ENCODE data around the gene NKX3-2. TPM values are rescaled to one million over a fixed set of nuclear protein-coding genes. Genes with fewer than 3 reads are reported as not detected.

NKX3-2 gene
- total RNA-seq, 2 experiments from 2014 or later = not detected

DNA sequence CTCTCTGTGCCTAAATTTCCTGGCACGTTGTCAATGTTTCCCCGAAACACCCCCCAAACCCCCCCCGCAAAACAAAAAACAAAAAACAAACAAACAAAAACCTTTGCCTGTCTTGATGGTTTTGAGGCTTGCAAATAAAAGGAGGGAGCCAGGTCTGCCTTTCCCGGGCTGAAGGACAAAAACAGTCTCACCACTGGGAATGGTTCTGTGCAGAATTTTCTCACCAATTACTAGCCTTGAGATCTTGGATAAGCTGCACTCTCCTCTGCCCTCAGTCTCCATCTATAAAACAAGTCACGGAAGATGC, 15.5 kb downstream of the NKX3-2 start:
- Mint-ChIP-seq H3K9me3 (ENCODE audit: low read depth) (peaks cover 9% of the 10 kb centered on the region), H3K36me3 (ENCODE audit: low read depth) (peaks cover 13% of the 10 kb centered on the region), H3K27ac (no peak overlapping the region), H3K4me1 (peaks cover 32% of the 10 kb centered on the region), H3K27me3 (peaks cover 81% of the 10 kb centered on the region), H3K4me3 (peak overlapping the region; percentile 33)
- intact Hi-C loops (cut with DNase I, micrococcal nuclease) = loop anchor here (1.0 to 2.0 kb wide), 3 partner anchors 11 to 18 kb away; partner anchors contain the start of gene NKX3-2 (in 1 of the 2)
- ChIA-PET POLR2A (no interaction called here), CTCF (interaction anchor here (0.9 kb wide), 1 partner anchor 13 kb away, joined by 3 read pairs; no protein-coding TSS in a partner anchor)
- ATAC-seq (no peak), DNase-seq (no peak)

DNA sequence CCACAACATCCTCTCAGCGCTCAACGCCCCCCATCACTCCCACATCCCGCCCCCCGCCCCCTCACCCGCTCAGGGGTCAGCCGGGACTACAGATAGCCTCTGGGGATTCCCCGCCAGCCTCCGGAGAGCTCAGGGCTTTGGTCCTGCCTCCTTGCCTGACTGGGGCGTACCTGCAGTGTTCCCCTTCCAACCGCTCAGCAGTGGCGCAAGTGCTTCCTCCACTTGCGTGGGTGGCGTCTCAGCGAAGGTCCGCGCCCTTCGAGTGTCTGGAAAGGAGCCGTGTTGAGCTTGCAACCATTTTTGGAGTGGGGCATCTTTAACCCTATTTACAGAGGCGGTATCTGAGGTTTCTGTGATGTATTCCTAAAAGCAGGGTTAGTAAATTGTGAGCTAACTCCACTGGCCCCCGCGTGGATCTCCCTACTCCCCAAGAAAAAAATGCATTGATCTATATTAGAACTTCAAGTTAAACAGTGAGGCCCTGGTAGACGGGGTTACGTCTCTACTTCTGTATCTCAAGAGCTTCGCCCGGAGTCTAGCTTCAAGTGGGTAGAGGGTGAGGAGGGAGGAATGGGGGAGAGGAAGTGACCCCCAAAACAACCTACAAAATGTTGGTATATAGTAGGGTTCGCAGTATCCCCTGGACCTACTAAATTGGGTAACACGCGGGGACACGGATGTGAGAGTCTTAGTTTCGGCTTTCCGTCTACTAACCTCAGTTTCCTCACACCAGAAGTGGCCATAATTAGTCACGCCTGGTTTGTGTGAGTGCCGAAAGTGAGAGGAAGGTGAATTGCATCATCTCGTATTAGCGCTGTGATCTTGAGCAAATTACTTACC, 16.1 kb downstream of the NKX3-2 start:
- ATAC-seq (peak; percentile 74), DNase-seq (peak; percentile 58)
- Mint-ChIP-seq H3K4me1 (peaks cover 34% of the 10 kb centered on the region), H3K36me3 (ENCODE audit: low read depth) (peaks cover 14% of the 10 kb centered on the region), H3K27ac (no peak overlapping the region), H3K4me3 (peak overlapping the region; percentile 33), H3K27me3 (peaks cover 80% of the 10 kb centered on the region), H3K9me3 (ENCODE audit: low read depth) (peaks cover 9% of the 10 kb centered on the region)
- ChIA-PET POLR2A (no interaction called here), CTCF (interaction anchor here (0.9 kb wide), 1 partner anchor 13 kb away, joined by 3 read pairs; no protein-coding TSS in a partner anchor)
- intact Hi-C loops (cut with DNase I, micrococcal nuclease) = loop anchor here (1.0 to 2.0 kb wide), 2 partner anchors 17 to 18 kb away; partner anchors contain the start of gene NKX3-2 (in 1 of the 2)

DNA sequence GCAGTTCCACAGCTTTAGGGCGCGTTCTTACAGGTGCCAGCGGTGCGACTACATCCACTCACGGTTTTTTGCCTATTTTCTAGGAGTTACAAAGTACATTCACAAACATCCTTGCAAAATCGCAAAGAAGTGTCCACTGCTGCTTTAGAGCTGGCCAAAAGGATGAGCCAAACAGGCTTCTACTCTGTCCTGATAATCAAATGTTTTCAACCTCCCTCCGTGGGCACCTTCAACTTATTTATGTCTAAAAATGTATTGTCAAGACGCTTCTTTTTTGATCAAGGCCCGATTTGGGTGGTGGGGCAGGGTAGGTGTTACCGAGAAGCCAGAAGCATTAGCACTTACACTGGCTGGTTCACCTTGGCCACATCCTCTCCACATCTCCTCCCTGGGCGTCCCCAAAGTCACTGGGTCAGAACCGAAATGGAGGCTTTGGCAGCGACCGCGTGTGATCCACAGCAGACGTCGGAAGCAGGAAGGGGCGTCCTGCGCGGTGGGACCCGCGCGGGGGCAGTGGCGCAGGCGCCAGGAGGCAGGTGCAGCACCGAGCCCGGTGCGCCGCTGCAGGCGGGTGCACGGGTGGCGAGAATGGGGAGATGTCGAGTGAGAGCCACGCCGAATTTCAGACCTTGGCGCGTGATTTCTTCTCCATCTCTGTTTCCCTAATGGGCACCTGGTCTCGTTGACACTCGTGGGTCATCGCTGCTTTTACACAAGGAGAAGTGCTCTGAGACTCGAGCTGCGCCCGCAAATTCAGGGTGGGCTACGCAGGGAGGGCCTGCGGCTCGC, 16.9 kb downstream of the NKX3-2 start:
- H3K27me3 Mint-ChIP-seq = peaks cover 81% of the 10 kb centered on the region
- DNase-seq (peak; percentile 16), ATAC-seq (no peak)
- H3K9me3 Mint-ChIP-seq (ENCODE audit: low read depth) = peaks cover 9% of the 10 kb centered on the region
- POLR2A ChIA-PET = no interaction called here
- intact Hi-C loops (cut with DNase I, micrococcal nuclease) = no loop called here
- peaks cover 14% of the 10 kb centered on the region for H3K36me3 Mint-ChIP-seq (ENCODE audit: low read depth)
- CTCF ChIA-PET = no interaction called here
- H3K27ac Mint-ChIP-seq = no peak overlapping the region
- H3K4me1 Mint-ChIP-seq = peaks cover 40% of the 10 kb centered on the region
- no peak overlapping the region for H3K4me3 Mint-ChIP-seq

DNA sequence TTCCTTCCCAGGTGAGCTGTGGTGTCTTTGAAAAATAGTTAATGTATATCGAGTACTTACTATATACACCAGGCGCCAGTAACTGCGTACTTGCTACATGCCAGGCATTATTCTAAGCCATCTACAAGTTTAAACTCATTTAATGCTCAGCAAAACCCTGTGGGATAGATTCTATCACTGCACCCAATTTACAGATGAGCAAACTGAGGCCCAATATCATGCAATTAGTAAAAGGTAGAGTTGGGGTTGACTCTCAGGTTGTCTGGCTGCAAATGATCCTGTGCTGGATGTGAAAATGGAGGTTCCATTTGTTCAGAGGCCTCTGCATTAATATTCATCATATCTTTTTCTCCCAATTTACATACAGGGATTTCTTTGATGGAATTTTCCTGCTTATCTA, 17.6 kb downstream of the NKX3-2 start:
- ATAC-seq = no peak
- intact Hi-C loops (cut with DNase I, micrococcal nuclease) = no loop called here
- peaks cover 40% of the 10 kb centered on the region for H3K4me1 Mint-ChIP-seq
- H3K27me3 Mint-ChIP-seq = peaks cover 86% of the 10 kb centered on the region
- CTCF ChIA-PET = no interaction called here
- peaks cover 14% of the 10 kb centered on the region for H3K36me3 Mint-ChIP-seq (ENCODE audit: low read depth)
- no peak overlapping the region for H3K4me3 Mint-ChIP-seq
- DNase-seq = no peak
- H3K27ac Mint-ChIP-seq = no peak overlapping the region
- peaks cover 9% of the 10 kb centered on the region for H3K9me3 Mint-ChIP-seq (ENCODE audit: low read depth)
- POLR2A ChIA-PET = no interaction called here

DNA sequence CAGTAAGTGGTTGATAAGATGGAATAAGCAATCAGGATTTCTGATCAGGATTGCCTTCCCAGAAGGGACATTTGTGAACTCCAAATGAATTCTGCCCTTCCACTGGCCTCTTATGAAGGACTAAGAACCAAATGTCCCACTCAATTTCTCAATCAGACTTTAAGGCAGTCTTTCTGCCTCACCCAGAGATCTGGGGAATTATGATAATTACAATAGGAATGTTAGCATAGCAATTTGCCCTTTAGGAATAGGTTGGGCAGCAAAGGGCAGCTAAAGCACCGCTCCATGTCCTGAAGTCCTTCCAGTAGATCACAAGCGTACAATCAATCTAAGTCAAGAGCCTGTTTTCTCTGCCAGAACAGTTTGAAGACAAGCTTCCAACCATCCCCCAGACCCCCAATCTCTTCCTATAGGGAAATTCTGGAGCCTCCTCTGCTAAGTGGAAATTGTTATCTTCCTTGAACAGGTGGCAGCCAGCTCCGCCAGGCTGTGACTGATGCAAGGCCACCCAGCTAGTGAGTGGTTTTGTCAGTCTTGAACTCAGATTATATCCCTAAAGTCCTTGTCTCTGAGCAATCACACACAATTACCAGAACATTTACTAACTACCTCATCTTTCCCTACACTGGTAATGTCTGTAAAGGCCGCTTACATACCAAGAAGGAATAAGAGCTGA, 18.6 kb downstream of the NKX3-2 start:
- peaks cover 83% of the 10 kb centered on the region for H3K27me3 Mint-ChIP-seq
- H3K36me3 Mint-ChIP-seq (ENCODE audit: low read depth) = peaks cover 14% of the 10 kb centered on the region
- peaks cover 9% of the 10 kb centered on the region for H3K9me3 Mint-ChIP-seq (ENCODE audit: low read depth)
- H3K4me3 Mint-ChIP-seq = no peak overlapping the region
- H3K27ac Mint-ChIP-seq = no peak overlapping the region
- intact Hi-C loops (cut with DNase I, micrococcal nuclease) = no loop called here
- CTCF ChIA-PET = interaction anchor here (1.3 kb wide), 1 partner anchor 22 kb away, joined by 4 read pairs; no protein-coding TSS in a partner anchor
- POLR2A ChIA-PET = no interaction called here
- DNase-seq (no peak), ATAC-seq (no peak)
- peaks cover 31% of the 10 kb centered on the region for H3K4me1 Mint-ChIP-seq

DNA sequence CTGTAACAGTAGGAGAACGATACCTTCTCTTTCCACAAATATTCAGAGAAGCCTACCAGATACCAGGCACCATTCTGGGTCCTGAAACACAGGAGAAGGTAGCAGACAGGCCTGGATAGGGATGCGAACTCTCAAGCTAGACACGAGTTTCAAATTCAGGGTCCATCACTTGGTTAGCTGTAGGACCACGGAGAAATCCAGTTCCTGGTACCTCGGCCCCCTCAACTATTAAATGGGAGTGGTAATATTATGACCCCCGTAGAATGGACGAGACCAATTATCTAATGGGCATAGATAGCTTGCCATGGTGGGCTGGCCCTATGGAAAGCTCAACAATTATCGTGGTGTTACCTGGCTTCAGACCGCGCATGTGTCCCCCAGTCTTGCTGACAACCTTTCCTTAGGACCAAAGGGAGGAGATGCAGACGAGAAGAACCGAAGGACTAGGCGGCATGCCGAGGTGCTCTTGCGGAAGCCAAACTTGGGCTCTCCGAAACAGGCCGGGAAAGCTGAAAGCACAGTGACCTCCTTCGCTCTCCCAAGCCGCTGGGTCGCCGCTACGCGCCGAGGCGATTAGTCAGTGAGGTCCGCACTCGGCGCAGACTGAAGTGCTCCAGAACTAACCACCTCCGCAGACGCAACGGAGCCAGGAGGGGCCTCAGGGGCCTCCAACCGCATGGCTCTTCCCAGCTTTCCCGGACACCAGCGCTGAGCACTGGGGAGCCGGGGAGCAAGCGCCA, 19.6 kb downstream of the NKX3-2 start:
- ChIA-PET CTCF (interaction anchor here (0.6 to 1.3 kb wide), 4 partner anchors 17 to 1932 kb away, joined by 3 to 4 read pairs (median 4); no protein-coding TSS in a partner anchor), POLR2A (no interaction called here)
- DNase-seq (peak; percentile 8), ATAC-seq (no peak)
- H3K27me3 Mint-ChIP-seq = peaks cover 77% of the 10 kb centered on the region
- no peak overlapping the region for H3K27ac Mint-ChIP-seq
- peaks cover 27% of the 10 kb centered on the region for H3K4me1 Mint-ChIP-seq
- H3K36me3 Mint-ChIP-seq (ENCODE audit: low read depth) = peaks cover 14% of the 10 kb centered on the region
- peaks cover 9% of the 10 kb centered on the region for H3K9me3 Mint-ChIP-seq (ENCODE audit: low read depth)
- intact Hi-C loops (cut with DNase I, micrococcal nuclease) = no loop called here
- H3K4me3 Mint-ChIP-seq = no peak overlapping the region

DNA sequence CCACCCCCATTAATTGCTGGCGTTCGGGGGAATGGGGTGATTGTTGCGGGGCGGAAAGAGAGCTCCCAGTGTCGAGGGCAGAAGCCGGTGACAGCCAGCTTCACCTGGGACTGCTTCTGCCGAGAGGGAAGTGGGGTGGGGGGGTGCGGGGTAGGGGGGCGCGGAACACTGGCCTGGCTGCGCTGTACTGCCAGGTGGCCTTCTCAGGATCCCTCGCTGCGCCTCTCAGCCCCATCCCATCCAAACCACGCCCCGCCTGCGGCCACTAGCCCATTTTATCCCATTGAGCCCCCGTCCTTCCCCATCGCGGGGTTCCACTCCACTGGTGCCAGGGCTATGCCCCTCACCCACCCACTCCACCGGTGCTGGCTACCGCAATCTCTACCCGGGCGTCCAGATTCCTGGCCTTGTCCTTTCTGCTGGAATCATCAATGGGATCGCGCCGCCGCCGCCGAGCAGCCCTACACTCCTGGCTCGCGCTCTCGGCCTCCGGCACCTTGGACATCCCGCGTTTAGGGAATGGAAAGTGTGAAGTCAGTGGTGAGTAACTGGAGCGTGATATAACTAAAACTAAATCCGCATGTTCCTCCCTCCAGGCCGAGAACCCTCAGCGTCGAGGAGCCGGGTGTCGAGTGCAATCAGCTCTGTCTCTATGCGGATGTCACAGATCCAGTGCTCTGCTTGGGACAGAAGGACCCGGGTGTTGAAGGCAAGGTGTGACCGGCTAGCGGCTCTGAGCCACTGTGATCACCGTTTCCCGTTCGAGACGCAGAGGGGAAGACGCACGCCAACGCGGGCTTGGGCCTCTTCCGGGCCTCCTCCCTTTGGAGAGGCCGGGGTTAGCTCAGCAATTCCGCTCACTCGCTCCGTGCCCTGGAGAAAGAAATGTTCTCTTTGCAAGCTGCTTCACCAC, 20.5 kb downstream of the NKX3-2 start:
- ChIA-PET CTCF (interaction anchor here (1.0 to 1.3 kb wide), 3 partner anchors 17 to 24 kb away, joined by 3 to 4 read pairs (median 4); no protein-coding TSS in a partner anchor), POLR2A (no interaction called here)
- Mint-ChIP-seq H3K27ac (no peak overlapping the region), H3K27me3 (peaks cover 72% of the 10 kb centered on the region), H3K4me1 (peaks cover 20% of the 10 kb centered on the region), H3K36me3 (ENCODE audit: low read depth) (peaks cover 12% of the 10 kb centered on the region), H3K4me3 (no peak overlapping the region), H3K9me3 (ENCODE audit: low read depth) (peaks cover 8% of the 10 kb centered on the region)
- intact Hi-C loops (cut with DNase I, micrococcal nuclease) = no loop called here
- DNase-seq (no peak), ATAC-seq (no peak)

DNA sequence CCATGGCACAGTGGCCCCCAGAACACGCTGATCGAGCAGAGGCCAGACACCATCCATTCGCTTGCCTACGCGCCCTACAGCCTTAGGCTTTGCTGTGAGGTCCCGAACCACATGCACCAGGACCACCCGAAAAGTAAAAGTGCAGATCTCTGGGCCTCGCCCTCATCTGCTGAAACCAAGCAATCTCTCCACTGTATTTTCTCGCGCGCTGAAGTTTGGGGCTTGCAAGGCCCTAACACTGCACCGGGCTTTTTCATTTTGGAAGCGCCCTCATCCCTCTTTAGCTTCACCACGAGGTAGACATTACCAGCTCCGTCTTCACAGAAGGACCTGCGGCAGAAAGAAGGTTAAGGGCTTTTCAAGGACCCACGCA, 21.2 kb downstream of the NKX3-2 start:
- intact Hi-C loops (cut with DNase I, micrococcal nuclease) = no loop called here
- H3K4me3 Mint-ChIP-seq = no peak overlapping the region

DNA sequence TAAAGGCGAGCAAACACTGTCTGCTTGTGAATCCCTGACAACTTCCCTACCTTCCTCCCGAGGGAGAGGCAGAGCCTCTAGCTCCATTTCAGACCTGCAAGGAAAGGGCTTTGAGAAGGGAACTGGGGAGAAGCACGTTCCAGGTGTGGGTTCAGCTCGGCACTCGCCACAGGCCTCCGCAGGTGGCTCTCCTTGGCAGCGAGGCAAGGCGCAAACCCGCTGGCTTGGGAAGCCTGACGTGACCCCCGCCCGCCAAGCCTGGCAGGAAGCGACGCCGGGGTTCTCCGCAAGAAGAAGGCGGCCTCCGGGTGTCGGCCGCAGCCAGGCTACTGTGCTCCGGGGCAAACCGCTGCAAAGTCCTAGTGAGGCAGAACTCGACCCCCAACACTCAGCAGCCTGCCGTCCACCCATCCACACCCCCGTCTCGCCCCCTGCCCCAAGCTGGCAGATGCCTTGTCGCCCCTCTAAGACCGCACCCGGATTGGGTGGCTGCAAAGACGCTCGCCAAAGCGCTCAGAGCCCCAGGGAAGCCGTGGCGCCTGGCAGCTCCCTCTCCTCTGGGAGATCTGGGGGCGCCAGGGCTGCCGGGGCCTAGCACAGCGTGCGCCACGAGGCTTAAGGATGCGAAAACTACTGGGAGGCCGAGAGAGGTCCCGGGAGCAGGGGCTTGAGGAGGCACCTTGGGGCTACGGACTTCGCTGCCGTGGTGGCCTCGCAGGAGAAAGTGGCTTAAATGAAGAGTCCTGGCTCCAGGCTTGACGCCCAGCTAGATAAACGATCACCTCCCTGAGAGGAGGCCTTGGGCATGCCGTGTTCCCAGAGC, 21.8 kb downstream of the NKX3-2 start:
- H3K4me1 Mint-ChIP-seq = peaks cover 11% of the 10 kb centered on the region
- ATAC-seq (peak; percentile 61), DNase-seq (peak; percentile 53)
- peaks cover 64% of the 10 kb centered on the region for H3K27me3 Mint-ChIP-seq
- ChIA-PET POLR2A (no interaction called here), CTCF (interaction anchor here (0.6 to 1.6 kb wide), 7 partner anchors 8 to 816 kb away, joined by 3 to 6 read pairs (median 4); no protein-coding TSS in a partner anchor)
- no peak overlapping the region for H3K4me3 Mint-ChIP-seq
- peaks cover 10% of the 10 kb centered on the region for H3K36me3 Mint-ChIP-seq (ENCODE audit: low read depth)
- intact Hi-C loops (cut with DNase I, micrococcal nuclease) = no loop called here
- no peak overlapping the region for H3K27ac Mint-ChIP-seq
- H3K9me3 Mint-ChIP-seq (ENCODE audit: low read depth) = peaks cover 5% of the 10 kb centered on the region

More for the DNA sequence above, 21.2 kb downstream of the NKX3-2 start:
- DNase-seq (no peak), ATAC-seq (peak; percentile 27)
- POLR2A ChIA-PET = no interaction called here
- no peak overlapping the region for H3K27ac Mint-ChIP-seq
- peaks cover 10% of the 10 kb centered on the region for H3K36me3 Mint-ChIP-seq (ENCODE audit: low read depth)
- peaks cover 66% of the 10 kb centered on the region for H3K27me3 Mint-ChIP-seq
- peaks cover 5% of the 10 kb centered on the region for H3K9me3 Mint-ChIP-seq (ENCODE audit: low read depth)
- peaks cover 12% of the 10 kb centered on the region for H3K4me1 Mint-ChIP-seq
- CTCF ChIA-PET = no interaction called here

All from activated CD4-positive, alpha-beta T cell treated with anti-CD3 and anti-CD28 coated beads for 36 hours (primary cell).